ENCODE results near the gene NAA10. TPM values are rescaled to one million over a fixed set of nuclear protein-coding genes. Genes with fewer than 3 reads are reported as not detected.

The NAA10 gene
- total RNA-seq, 6 donors from 2014 or later, result 30.7 to 116 (median 76.2) TPM

DNA sequence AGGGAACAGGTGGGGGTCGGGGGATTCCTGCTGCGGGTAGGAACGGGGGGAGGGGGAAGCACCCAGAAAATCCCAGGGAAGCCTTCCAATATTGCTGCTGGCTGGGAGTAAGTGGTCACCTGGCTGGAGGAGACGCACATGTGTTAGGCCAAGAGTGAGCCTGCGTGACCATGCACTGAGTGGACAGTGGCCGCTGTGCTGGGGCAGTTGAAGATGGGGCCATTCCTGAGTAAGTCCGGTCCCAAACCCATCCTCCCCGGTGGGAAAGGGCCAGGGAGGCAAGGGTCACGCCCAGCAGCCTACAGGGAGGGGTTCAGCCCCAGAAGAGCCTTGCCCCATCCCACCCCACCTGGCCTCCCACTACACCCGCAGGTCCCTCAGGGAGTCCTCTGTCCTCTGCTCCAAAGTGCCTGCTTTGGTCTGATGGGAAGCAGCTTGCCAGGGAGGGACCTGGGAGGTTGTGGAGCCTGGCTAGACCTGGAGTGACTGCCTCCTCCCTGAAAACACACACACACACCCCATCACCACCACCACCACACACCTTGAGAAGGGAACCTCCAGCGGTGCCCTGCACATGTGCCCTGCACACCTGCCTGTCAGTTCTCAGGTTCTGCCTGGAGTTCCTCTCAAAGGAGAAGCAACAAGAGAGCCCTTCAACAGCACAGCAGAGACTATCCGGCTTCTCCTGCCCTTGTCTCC, 54.9 kb downstream of the NAA10 start:
- DNase-seq, result no peak
- Histone ChIP-seq H3K36me3 (no peaks in the 10 kb centered on the region), H3K27ac (no peak overlapping the region), H3K9me3 (no peaks in the 10 kb centered on the region), H3K27me3 (peaks cover 0 to 40% (median 2%) of the 10 kb centered on the region in 4 donors), H3K4me3 (no peak overlapping the region), H3K4me1 (no peaks in the 10 kb centered on the region)
- no peak for ATAC-seq (ENCODE audit: low FRiP score in 2 of 2)
- no peak for TF ChIP-seq POLR2A (IDR thresholded peaks at IDR 0.05)
- TF ChIP-seq EP300 (IDR thresholded peaks at IDR 0.05), result no peak
- TF ChIP-seq, protein P1, sequence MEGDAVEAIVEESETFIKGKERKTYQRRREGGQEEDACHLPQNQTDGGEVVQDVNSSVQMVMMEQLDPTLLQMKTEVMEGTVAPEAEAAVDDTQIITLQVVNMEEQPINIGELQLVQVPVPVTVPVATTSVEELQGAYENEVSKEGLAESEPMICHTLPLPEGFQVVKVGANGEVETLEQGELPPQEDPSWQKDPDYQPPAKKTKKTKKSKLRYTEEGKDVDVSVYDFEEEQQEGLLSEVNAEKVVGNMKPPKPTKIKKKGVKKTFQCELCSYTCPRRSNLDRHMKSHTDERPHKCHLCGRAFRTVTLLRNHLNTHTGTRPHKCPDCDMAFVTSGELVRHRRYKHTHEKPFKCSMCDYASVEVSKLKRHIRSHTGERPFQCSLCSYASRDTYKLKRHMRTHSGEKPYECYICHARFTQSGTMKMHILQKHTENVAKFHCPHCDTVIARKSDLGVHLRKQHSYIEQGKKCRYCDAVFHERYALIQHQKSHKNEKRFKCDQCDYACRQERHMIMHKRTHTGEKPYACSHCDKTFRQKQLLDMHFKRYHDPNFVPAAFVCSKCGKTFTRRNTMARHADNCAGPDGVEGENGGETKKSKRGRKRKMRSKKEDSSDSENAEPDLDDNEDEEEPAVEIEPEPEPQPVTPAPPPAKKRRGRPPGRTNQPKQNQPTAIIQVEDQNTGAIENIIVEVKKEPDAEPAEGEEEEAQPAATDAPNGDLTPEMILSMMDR (IDR thresholded peaks at IDR 0.05), result no peak
- TF ChIP-seq POLR2AphosphoS5 (IDR thresholded peaks at IDR 0.05), result no peak
- WGBS, 2 donors, result 62 to 80% methylated on average over 1 to 12 of the region's 12 CpGs

Small RNA genes within 50 kb of the gene (small RNA-seq; reads per million reads assigned to genes)
- 0 to 0.43 (median 0.20) reads per million in 4 donors for gene MIR3202-1

Other genes starting within 250 kb of the NAA10 start
- gene SLC6A8, start 247.1 kb downstream of the NAA10 start, total RNA-seq, result 1 to 10 TPM; 3.9 to 8.1 (median 6.1) TPM
- 100 to 1,000 TPM; 110 to 236 (median 132) TPM for gene BCAP31, start 210.7 kb downstream of the NAA10 start, total RNA-seq
- 10 to 100 TPM in 5 of 6 donors, 1 to 10 TPM in 1; 9.8 to 28.1 (median 17.9) TPM for gene ABCD1, start 210.2 kb downstream of the NAA10 start, total RNA-seq
- gene PLXNB3, start 170.8 kb downstream of the NAA10 start, total RNA-seq, result 10 to 100 TPM in 1 of 6 donors, 1 to 10 TPM in 5; 1.3 to 21.0 (median 2.9) TPM
- under 1 TPM in 4 of 6 donors, not detected in 2; 0.20 to 0.44 (median 0.23) TPM for gene SRPK3, start 154.0 kb downstream of the NAA10 start, total RNA-seq
- gene IDH3G, start 140.7 kb downstream of the NAA10 start, total RNA-seq, result 10 to 100 TPM; 43.5 to 98.5 (median 57.4) TPM
- 100 to 1,000 TPM in 4 of 6 donors, 10 to 100 TPM in 2; 70.2 to 328 (median 172) TPM for gene SSR4, start 140.4 kb downstream of the NAA10 start, total RNA-seq
- gene PDZD4, start 104.5 kb downstream of the NAA10 start, total RNA-seq, result 1 to 10 TPM; 1.6 to 8.9 (median 6.3) TPM
- 10 to 100 TPM in 1 of 6 donors, 1 to 10 TPM in 2, under 1 TPM in 2, not detected in 1; 0.52 to 10.0 (median 1.1) TPM for gene L1CAM, start 48.9 kb downstream of the NAA10 start, total RNA-seq
- gene AVPR2, start 30.4 kb downstream of the NAA10 start, total RNA-seq, result 1 to 10 TPM in 3 of 6 donors, not detected in 3; 1.2 to 2.8 (median 1.4) TPM
- 100 to 1,000 TPM in 2 of 6 donors, 10 to 100 TPM in 4; 33.4 to 353 (median 82.6) TPM for gene ARHGAP4, start 8.8 kb downstream of the NAA10 start, total RNA-seq
- gene RENBP, start 9.6 kb upstream of the NAA10 start, total RNA-seq, result 10 to 100 TPM; 32.8 to 81.7 (median 54.5) TPM
- 10 to 100 TPM; 40.8 to 78.9 (median 52.2) TPM for gene HCFC1, start 36.8 kb upstream of the NAA10 start, total RNA-seq
- 10 to 100 TPM in 2 of 6 donors, 1 to 10 TPM in 4; 2.1 to 17.7 (median 5.0) TPM for gene TMEM187, start 37.7 kb upstream of the NAA10 start, total RNA-seq
- 100 to 1,000 TPM in 4 of 6 donors, 10 to 100 TPM in 2; 49.4 to 236 (median 125) TPM for gene IRAK1, start 84.9 kb upstream of the NAA10 start, total RNA-seq
- 100 to 1,000 TPM in 1 of 6 donors, 10 to 100 TPM in 5; 43.3 to 110 (median 59.3) TPM for gene MECP2, start 162.7 kb upstream of the NAA10 start, total RNA-seq
- not detected for gene OPN1LW, start 209.2 kb upstream of the NAA10 start, total RNA-seq
- not detected for gene OPN1MW, start 247.6 kb upstream of the NAA10 start, total RNA-seq